DOHH2 (cell line): Measurements from ENCODE around the gene FAM209A.
"Not testable (repeated sequence)": the region's sequence is repeated elsewhere in the genome, so short reads cannot be mapped to it uniquely, and the experiment has no call there.

Experiments
- H3F3A ChIP-seq: fragments of 200-600 bp; sonication (generic), shearing (Covaris generic); 2 replicates; pipeline ENCODE4 v1.6.0; 2016; ENCODE audit warnings: antibody characterized with exemption, mild to moderate bottlenecking; ENCODE audit not compliant: control insufficient read depth, insufficient read depth
- H3K27ac ChIP-seq: fragments of 200-600 bp; sonication (generic); 2 replicates; pipeline ENCODE4 v1.5.1; 2014; ENCODE audit warnings: low read depth, mild to moderate bottlenecking, low read length, moderate library complexity
- H3K27me3 ChIP-seq: fragments of 200-600 bp; sonication (generic); 2 replicates; pipeline ENCODE4 v1.6.1; 2014; ENCODE audit warnings: mild to moderate bottlenecking, low read length, mixed read lengths; ENCODE audit not compliant: control insufficient read depth
- H3K36me3 ChIP-seq: fragments of 200-600 bp; sonication (generic); 2 replicates; pipeline ENCODE4 v1.6.1; 2014; ENCODE audit warnings: mild to moderate bottlenecking, low read length, moderate library complexity, mixed read lengths; ENCODE audit not compliant: control insufficient read depth
- H3K4me1 ChIP-seq: fragments of 200-600 bp; sonication (generic); 2 replicates; pipeline ENCODE4 v1.6.1; 2014; ENCODE audit warnings: mild to moderate bottlenecking, low read length, mixed read lengths; ENCODE audit not compliant: control insufficient read depth
- H3K4me2 ChIP-seq: fragments of 200-600 bp; sonication (generic); 2 replicates; pipeline ENCODE4 v1.6.0; 2014; ENCODE audit warnings: mild to moderate bottlenecking, low read length, moderate library complexity
- H3K4me3 ChIP-seq: fragments of 200-600 bp; sonication (generic); 2 replicates; pipeline ENCODE4 v1.5.1; 2014; ENCODE audit warnings: mild to moderate bottlenecking, low read length, mixed read lengths
- H3K79me2 ChIP-seq: fragments of 200-600 bp; sonication (generic); 2 replicates; pipeline ENCODE4 v1.6.1; 2014; ENCODE audit warnings: mild to moderate bottlenecking, low read length, mixed read lengths; ENCODE audit not compliant: control insufficient read depth
- H3K9me2 ChIP-seq: fragments of 200-600 bp; sonication (generic); replicated peaks from 2 replicates; pipeline ENCODE4 v1.6.1; 2014; ENCODE audit warnings: mild to moderate bottlenecking, low read length, mixed read lengths; ENCODE audit not compliant: control insufficient read depth
- H3K9me3 ChIP-seq: fragments of 200-600 bp; sonication (generic); 2 replicates; pipeline ENCODE4 v1.6.1; 2014; ENCODE audit warnings: antibody characterized with exemption, low read length, mixed read lengths; ENCODE audit not compliant: control insufficient read depth, insufficient read depth
- H4K20me1 ChIP-seq: fragments of 200-600 bp; sonication (generic); 2 replicates; pipeline ENCODE4 v1.6.0; 2014; ENCODE audit warnings: low read depth, mild to moderate bottlenecking, antibody characterized with exemption, low read length, moderate library complexity; ENCODE audit not compliant: control insufficient read depth, insufficient read depth
- EZH2phosphoT487 ChIP-seq: fragments of 200-600 bp; sonication (generic); IDR thresholded peaks from 2 replicates; pipeline ENCODE4 v1.6.1; 2017; ENCODE audit warnings: borderline replicate concordance, mild to moderate bottlenecking, antibody characterized with exemption, low read length, moderate library complexity, mixed read lengths
- TF ChIP-seq, protein P1 (sequence below): fragments of 200-600 bp; sonication (generic); IDR thresholded peaks from one replicate; pipeline ENCODE4 v1.5.1; 2014; ENCODE audit warnings: antibody characterized with exemption, mild to moderate bottlenecking, low read depth, low read length; ENCODE audit not compliant: poor library complexity, severe bottlenecking

FAM209A gene

DNA sequence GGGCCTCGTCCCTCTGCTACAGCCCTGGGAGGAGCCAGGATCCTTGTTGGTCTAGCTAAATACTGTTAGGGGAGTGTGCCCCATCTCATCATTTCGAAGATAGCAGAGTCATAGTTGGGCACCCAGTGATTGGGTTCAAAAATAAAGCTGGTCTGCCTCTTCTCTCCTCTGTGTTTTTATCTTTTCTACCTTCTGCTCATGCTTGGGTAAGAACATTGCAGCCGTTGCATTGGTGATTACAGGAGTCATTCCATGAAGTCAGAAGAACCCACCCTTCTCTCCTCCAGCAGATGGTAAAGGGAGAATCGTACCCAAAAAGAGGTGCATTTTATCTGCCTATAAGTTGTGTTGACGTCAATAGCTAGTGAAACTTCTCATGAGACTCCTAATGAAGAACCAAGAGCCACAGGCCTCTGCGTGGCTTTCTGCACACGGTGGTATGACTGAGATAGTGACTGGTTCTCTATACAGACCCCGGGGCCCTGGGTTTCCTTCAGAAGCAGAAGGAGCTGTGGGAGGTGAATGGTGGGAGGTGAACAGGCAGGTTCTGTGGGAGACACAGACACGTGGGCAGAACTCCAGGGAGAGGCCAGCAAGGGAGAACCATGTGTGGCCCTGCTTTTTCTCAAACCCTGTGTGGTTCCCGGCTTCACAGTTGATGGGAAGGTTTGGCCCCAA is 5.7 kb upstream of the FAM209A start:
- no peak overlapping the region for H3K4me3 ChIP-seq
- H3F3A ChIP-seq: no peaks in the 10 kb centered on the region
- H3K4me1 ChIP-seq: no peaks in the 10 kb centered on the region
- H3K4me2 ChIP-seq: no peak overlapping the region
- H4K20me1 ChIP-seq: no peaks in the 10 kb centered on the region
- H3K9me2 ChIP-seq: no peaks in the 10 kb centered on the region
- TF ChIP-seq, protein P1, sequence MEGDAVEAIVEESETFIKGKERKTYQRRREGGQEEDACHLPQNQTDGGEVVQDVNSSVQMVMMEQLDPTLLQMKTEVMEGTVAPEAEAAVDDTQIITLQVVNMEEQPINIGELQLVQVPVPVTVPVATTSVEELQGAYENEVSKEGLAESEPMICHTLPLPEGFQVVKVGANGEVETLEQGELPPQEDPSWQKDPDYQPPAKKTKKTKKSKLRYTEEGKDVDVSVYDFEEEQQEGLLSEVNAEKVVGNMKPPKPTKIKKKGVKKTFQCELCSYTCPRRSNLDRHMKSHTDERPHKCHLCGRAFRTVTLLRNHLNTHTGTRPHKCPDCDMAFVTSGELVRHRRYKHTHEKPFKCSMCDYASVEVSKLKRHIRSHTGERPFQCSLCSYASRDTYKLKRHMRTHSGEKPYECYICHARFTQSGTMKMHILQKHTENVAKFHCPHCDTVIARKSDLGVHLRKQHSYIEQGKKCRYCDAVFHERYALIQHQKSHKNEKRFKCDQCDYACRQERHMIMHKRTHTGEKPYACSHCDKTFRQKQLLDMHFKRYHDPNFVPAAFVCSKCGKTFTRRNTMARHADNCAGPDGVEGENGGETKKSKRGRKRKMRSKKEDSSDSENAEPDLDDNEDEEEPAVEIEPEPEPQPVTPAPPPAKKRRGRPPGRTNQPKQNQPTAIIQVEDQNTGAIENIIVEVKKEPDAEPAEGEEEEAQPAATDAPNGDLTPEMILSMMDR: no peak
- no peak for TF ChIP-seq EZH2phosphoT487
- peaks cover 9% of the 10 kb centered on the region; the same call in 1 of the 2 replicates for H3K9me3 ChIP-seq
- H3K27me3 ChIP-seq: no peaks in the 10 kb centered on the region
- no peak overlapping the region for H3K27ac ChIP-seq
- H3K36me3 ChIP-seq: peaks cover 37% of the 10 kb centered on the region
- no peaks in the 10 kb centered on the region for H3K79me2 ChIP-seq

DNA sequence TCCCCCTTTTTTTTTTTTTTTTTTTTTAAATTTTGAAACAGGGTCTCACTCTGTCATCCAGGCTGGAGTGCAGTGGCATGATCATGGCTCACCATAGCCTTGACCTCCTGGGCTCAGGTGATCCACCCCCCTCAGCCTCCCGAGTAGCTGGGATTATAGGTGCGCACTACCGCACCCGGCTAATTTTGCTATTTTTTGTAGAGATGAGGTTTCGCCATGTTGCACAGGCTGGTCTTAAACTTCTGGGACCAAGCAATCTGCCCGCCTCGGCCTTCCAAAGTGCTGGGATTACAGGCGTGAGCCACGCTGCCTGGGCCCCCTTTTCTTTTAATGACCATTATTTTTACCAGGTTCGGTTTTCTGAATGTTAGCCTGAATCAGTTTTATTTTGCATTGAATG is 5.0 kb upstream of the FAM209A start:
- no peaks in the 10 kb centered on the region for H4K20me1 ChIP-seq
- H3K27me3 ChIP-seq: no peaks in the 10 kb centered on the region
- H3F3A ChIP-seq: no peaks in the 10 kb centered on the region
- H3K79me2 ChIP-seq: no peaks in the 10 kb centered on the region
- no peaks in the 10 kb centered on the region for H3K9me2 ChIP-seq
- no peak overlapping the region for H3K4me3 ChIP-seq
- no peak overlapping the region for H3K4me2 ChIP-seq
- no peak overlapping the region for H3K27ac ChIP-seq
- peaks cover 36% of the 10 kb centered on the region for H3K36me3 ChIP-seq
- H3K9me3 ChIP-seq: peaks cover 9% of the 10 kb centered on the region; the same call in 1 of the 2 replicates
- H3K4me1 ChIP-seq: no peaks in the 10 kb centered on the region
- TF ChIP-seq, protein P1: no peak
- TF ChIP-seq EZH2phosphoT487: no peak

- H3K4me2 ChIP-seq: no peak overlapping the region
- no peak overlapping the region for H3K27ac ChIP-seq
- H3K4me1 ChIP-seq: no peaks in the 10 kb centered on the region
- no peak for TF ChIP-seq EZH2phosphoT487
- TF ChIP-seq, protein P1: no peak
- peaks cover 9% of the 10 kb centered on the region; the same call in 1 of the 2 replicates for H3K9me3 ChIP-seq
- no peaks in the 10 kb centered on the region for H3K9me2 ChIP-seq
- H4K20me1 ChIP-seq: no peaks in the 10 kb centered on the region
- no peaks in the 10 kb centered on the region for H3F3A ChIP-seq
- H3K27me3 ChIP-seq: no peaks in the 10 kb centered on the region
- H3K4me3 ChIP-seq: no peak overlapping the region
- peaks cover 36% of the 10 kb centered on the region for H3K36me3 ChIP-seq
- H3K79me2 ChIP-seq: no peaks in the 10 kb centered on the region
Observed at GRCh38 chr20:56520180-56520579, 4.4 kb upstream of the FAM209A start.

GRCh38 chr20:56520746-56521354 is 3.7 kb upstream of the FAM209A start:
- H3K36me3 ChIP-seq: peaks cover 33% of the 10 kb centered on the region
- H3K9me2 ChIP-seq, H3K4me2 ChIP-seq, H3K4me1 ChIP-seq, H3F3A ChIP-seq, H3K4me3 ChIP-seq, H3K27ac ChIP-seq, H4K20me1 ChIP-seq, H3K79me2 ChIP-seq, H3K27me3 ChIP-seq, H3K9me3 ChIP-seq: not testable (repeated sequence)
